SK-N-SH treated with all-trans-retinoic acid at 6 μM for 48 hours (cell line): ENCODE data around the gene LIPJ.

ENCODE experiments used
- PATZ1 ChIP-seq: fragments of 250-450 bp; sonication (Bioruptor Pico); IDR thresholded peaks from 2 replicates; pipeline ENCODE4 v1.8.0; 2020; ENCODE audit warnings: mild to moderate bottlenecking, moderate library complexity, borderline replicate concordance
- TSHZ2 ChIP-seq: fragments of 250-450 bp; sonication (Bioruptor Pico); IDR thresholded peaks from 2 replicates; pipeline ENCODE4 v1.5.0; 2020; ENCODE audit warnings: mild to moderate bottlenecking, moderate library complexity
- ZFP3 ChIP-seq: fragments of 250-450 bp; sonication (Bioruptor Pico); IDR thresholded peaks from 2 replicates; pipeline ENCODE4 v1.5.0; 2020; ENCODE audit warnings: mild to moderate bottlenecking, moderate library complexity
- ZFP30 ChIP-seq: fragments of 450-650 bp; formaldehyde crosslinking; IDR thresholded peaks from 2 replicates; pipeline ENCODE4 v1.5.0; 2022; ENCODE audit warnings: mild to moderate bottlenecking, moderate library complexity

GRCh38 chr10:88640186-88640585 lies 53.6 kb downstream of the LIPJ start:
- TF ChIP-seq TSHZ2 (CRISPR knock-in tag) (no peak), PATZ1 (CRISPR knock-in tag) (no peak), ZFP30 (CRISPR knock-in tag) (no peak), ZFP3 (CRISPR knock-in tag) (no peak)
